ENCODE measurements around the gene ENO1. TPM values are rescaled to one million over a fixed set of nuclear protein-coding genes. Genes with fewer than 3 reads are reported as not detected.

ENO1 gene
- total and polyA plus RNA-seq, 2 of the 8 experiments (the other 6 are each of a cell fraction or from before 2014, with no cell fraction given): 1,763 to 2,117 TPM

GRCh38 chr1:8905582-8906191, 27.2 kb upstream of the ENO1 start:
- no peak for DNase-seq (ENCODE audit: low read depth in 1 of 2, low spot score in 2 of 2)
- H2AFZ ChIP-seq (ENCODE audit: low read length): no peak overlapping the region

More at GRCh38 chr1:8905582-8906191, 27.2 kb upstream of the ENO1 start:
- WGBS, 2 experiments (ENCODE audit: extremely low coverage in 1 of 2, insufficient coverage in 1 of 2, insufficient read length in 1 of 2, insufficient replicate concordance in 2 of 2, low coverage in 1 of 2, low lambda C conversion rate in 2 of 2, missing lambda C conversion rate in 1 of 2): 89% methylated on average over 9 of the region's 9 CpGs; no CpG with 5 or more reads in 1 of the 2 experiments
- Histone ChIP-seq H3K79me2 (ENCODE audit: control insufficient read depth in 1 of 2, insufficient read depth in 2 of 2, low read length in 2 of 2) (no peaks in the 10 kb centered on the region), H3K18ac (ENCODE audit: extremely low read depth, low read length) (no peak overlapping the region), H4K8ac (ENCODE audit: extremely low read depth, insufficient read depth, low read length) (no peak overlapping the region), H3K4me3 (ENCODE audit: extremely low read depth in 1 of 4, insufficient read depth in 2 of 4, low read depth in 3 of 4, low read length in 4 of 4) (no peak overlapping the region), H4K91ac (replicated peaks; ENCODE audit: insufficient read length, low read length) (no peak overlapping the region), H3K79me1 (ENCODE audit: low read depth, low read length) (no peaks in the 10 kb centered on the region), H3K36me3 (ENCODE audit: control insufficient read depth in 2 of 4, insufficient read depth in 4 of 4, low read length in 3 of 4) (no peaks in the 10 kb centered on the region), H3K23ac (ENCODE audit: insufficient read length) (no peak overlapping the region), H4K20me1 (replicated peaks in 1 of 2; ENCODE audit: control insufficient read depth in 1 of 2, insufficient read depth in 2 of 2, low read length in 2 of 2) (no peaks in the 10 kb centered on the region), H3K9ac (replicated peaks in 1 of 4; ENCODE audit: extremely low read depth in 1 of 4, low read depth in 3 of 4, low read length in 3 of 4) (no peak overlapping the region), H2BK5ac (ENCODE audit: low read depth, low read length) (no peak overlapping the region), H2BK120ac (replicated peaks; ENCODE audit: low read depth, low read length) (no peak overlapping the region), H2BK15ac (ENCODE audit: low read length) (no peak overlapping the region), H3K27ac (ENCODE audit: low read depth, low read length) (no peak overlapping the region), H3K23me2 (ENCODE audit: low read depth, low read length) (no peaks in the 10 kb centered on the region), H2BK12ac (ENCODE audit: low read depth, low read length) (no peak overlapping the region), H3K14ac (ENCODE audit: insufficient read length) (no peak overlapping the region), H2BK20ac (ENCODE audit: low read length) (no peak overlapping the region), H3K56ac (replicated peaks; ENCODE audit: insufficient read length, low read depth, low read length) (no peak overlapping the region), H3K4ac (replicated peaks; ENCODE audit: insufficient read length, low read depth, low read length) (no peak overlapping the region), H4K5ac (ENCODE audit: insufficient read length, low read depth, low read length) (no peak overlapping the region), H3K4me2 (ENCODE audit: insufficient read depth in 1 of 2, low read depth in 2 of 2, low read length in 2 of 2) (no peak overlapping the region), H3K9me3 (ENCODE audit: insufficient read depth in 2 of 2, low read depth in 1 of 2, low read length in 1 of 2) (no peaks in the 10 kb centered on the region), H3K4me1 (replicated peaks in 1 of 4; ENCODE audit: control insufficient read depth in 3 of 4, insufficient read depth in 4 of 4, low read length in 3 of 4) (peaks cover 0 to 5% (median 3%) of the 10 kb centered on the region in 4 experiments; a peak in 3 of 7 replicates), H3K27me3 (replicated peaks in 1 of 4; ENCODE audit: control insufficient read depth in 3 of 4, extremely low read depth in 1 of 4, insufficient read depth in 3 of 4, low read length in 3 of 4) (no peaks in the 10 kb centered on the region), H2AK5ac (ENCODE audit: low read depth, low read length) (no peak overlapping the region)
- TF ChIP-seq SP2 (IDR thresholded peaks at IDR 0.05; ENCODE audit: low read length): no peak
- TF ChIP-seq E2F6 (IDR thresholded peaks at IDR 0.05): no peak
- no peak for TF ChIP-seq CTBP2 (IDR thresholded peaks at IDR 0.05; ENCODE audit: borderline replicate concordance, insufficient read depth, insufficient read length, low read length)
- no peak for TF ChIP-seq HDAC6 (IDR thresholded peaks at IDR 0.05; ENCODE audit: low read depth, low read length)
- no peak for TF ChIP-seq RAD21 (IDR thresholded peaks at IDR 0.05 in 1 of 2, conservative IDR thresholded peaks at IDR 0.05 in 1 of 2; ENCODE audit: low read depth in 2 of 2, low read length in 2 of 2)
- no peak for TF ChIP-seq SUZ12 (IDR thresholded peaks at IDR 0.05; ENCODE audit: low read length)
- TF ChIP-seq CREB1 (IDR thresholded peaks at IDR 0.05): no peak
- TF ChIP-seq KDM4A (IDR thresholded peaks at IDR 0.05; ENCODE audit: low read depth, low read length, severe bottlenecking): no peak
- no peak for TF ChIP-seq EZH2 (IDR thresholded peaks at IDR 0.05; ENCODE audit: low read depth, low read length, severe bottlenecking)
- TF ChIP-seq EP300 (IDR thresholded peaks at IDR 0.05; ENCODE audit: borderline replicate concordance in 1 of 2, low read depth in 2 of 2, low read length in 2 of 2): no peak
- TF ChIP-seq ATF3 (IDR thresholded peaks at IDR 0.05; ENCODE audit: insufficient read depth, low read depth, low read length): no peak
- ChIA-PET CTCF (ENCODE audit: partially characterized antibody) (interaction anchor here (1.1 kb wide), 1 partner anchor 57 kb away, joined by 3 read pairs; no protein-coding TSS in a partner anchor), POLR2A (ENCODE audit: partially characterized antibody) (interaction anchor here (0.6 to 6.6 kb wide), 4 partner anchors 27 to 293 kb away, joined by 3 to 30 read pairs (median 4); partner anchors contain the start of gene ENO1)
- no peak for FAIRE-seq

All from H1 (cell line).